Fibroblast of villous mesenchyme (primary cell): ENCODE measurements around the gene ARHGAP12. TPM values are rescaled to one million over a fixed set of nuclear protein-coding genes. Genes with fewer than 3 reads are reported as not detected.
A peak's percentile ranks its signal among the peaks of the same experiment; 100 is the strongest.

Experiments
- DNase-seq: peaks from one replicate; pipeline ENCODE4 v3.0.0-alpha.2; 2010; ENCODE audit warnings: low read depth
- H3K4me3 ChIP-seq: 2 replicates; pipeline ENCODE4 v1.5.1; 2011; ENCODE audit warnings: low read depth, mild to moderate bottlenecking, low read length
- total RNA-seq: library from RNA; depleted of rRNA; stranded (reverse); fragments of >200 nt; gene quantifications from 2 replicates; pipeline ENCODE4 v1.2.3, GENCODE V29; 2012
- TF ChIP-seq, protein P1 (sequence below): IDR thresholded peaks from 2 replicates; pipeline ENCODE4 v1.5.1; 2012; ENCODE audit warnings: low read depth, mild to moderate bottlenecking, low read length; ENCODE audit not compliant: insufficient read depth

Gene ARHGAP12
- total RNA-seq, 1 donor = 57.0 TPM

DNA sequence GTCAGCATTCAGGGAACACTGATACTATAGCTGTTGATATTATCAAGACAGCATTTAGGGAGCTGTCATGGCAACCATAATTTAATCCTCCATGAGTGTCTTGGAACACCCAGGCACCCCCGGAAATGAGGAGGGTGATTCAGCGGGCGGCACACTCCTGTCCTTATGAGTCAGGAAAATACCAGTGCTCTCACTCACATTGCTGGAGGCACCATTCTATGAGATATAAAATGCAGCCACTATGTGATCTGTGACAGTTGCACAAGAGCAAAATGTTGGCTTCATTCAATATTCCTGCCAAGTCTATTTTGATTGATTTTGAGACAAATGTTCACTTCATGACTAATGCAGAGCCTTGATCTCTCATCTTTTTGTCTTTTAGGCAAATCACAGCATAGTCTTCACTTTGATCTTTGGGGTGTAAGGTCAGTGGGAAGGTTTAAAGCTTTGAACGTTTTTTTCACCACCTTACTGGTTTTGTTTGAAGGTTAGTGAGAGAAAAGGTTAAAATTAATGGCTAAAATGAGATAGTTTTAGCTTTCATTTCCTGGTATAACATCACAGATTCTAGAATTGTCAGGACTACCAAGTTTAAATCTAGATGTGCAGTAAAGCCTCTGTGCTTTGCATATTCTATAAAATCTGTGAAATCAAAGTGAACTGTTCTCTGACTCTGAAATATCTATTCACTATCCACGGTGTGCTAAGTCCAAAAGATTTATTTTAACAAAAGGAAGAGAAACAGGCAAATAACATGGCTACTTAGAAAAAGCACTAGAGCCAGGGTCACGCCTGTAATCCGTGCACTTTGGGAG is 12.4 kb upstream of the ARHGAP12 start:
- DNase-seq = peak; percentile 90
- no peak overlapping the region for H3K4me3 ChIP-seq
- TF ChIP-seq, protein P1, sequence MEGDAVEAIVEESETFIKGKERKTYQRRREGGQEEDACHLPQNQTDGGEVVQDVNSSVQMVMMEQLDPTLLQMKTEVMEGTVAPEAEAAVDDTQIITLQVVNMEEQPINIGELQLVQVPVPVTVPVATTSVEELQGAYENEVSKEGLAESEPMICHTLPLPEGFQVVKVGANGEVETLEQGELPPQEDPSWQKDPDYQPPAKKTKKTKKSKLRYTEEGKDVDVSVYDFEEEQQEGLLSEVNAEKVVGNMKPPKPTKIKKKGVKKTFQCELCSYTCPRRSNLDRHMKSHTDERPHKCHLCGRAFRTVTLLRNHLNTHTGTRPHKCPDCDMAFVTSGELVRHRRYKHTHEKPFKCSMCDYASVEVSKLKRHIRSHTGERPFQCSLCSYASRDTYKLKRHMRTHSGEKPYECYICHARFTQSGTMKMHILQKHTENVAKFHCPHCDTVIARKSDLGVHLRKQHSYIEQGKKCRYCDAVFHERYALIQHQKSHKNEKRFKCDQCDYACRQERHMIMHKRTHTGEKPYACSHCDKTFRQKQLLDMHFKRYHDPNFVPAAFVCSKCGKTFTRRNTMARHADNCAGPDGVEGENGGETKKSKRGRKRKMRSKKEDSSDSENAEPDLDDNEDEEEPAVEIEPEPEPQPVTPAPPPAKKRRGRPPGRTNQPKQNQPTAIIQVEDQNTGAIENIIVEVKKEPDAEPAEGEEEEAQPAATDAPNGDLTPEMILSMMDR = no peak

DNA sequence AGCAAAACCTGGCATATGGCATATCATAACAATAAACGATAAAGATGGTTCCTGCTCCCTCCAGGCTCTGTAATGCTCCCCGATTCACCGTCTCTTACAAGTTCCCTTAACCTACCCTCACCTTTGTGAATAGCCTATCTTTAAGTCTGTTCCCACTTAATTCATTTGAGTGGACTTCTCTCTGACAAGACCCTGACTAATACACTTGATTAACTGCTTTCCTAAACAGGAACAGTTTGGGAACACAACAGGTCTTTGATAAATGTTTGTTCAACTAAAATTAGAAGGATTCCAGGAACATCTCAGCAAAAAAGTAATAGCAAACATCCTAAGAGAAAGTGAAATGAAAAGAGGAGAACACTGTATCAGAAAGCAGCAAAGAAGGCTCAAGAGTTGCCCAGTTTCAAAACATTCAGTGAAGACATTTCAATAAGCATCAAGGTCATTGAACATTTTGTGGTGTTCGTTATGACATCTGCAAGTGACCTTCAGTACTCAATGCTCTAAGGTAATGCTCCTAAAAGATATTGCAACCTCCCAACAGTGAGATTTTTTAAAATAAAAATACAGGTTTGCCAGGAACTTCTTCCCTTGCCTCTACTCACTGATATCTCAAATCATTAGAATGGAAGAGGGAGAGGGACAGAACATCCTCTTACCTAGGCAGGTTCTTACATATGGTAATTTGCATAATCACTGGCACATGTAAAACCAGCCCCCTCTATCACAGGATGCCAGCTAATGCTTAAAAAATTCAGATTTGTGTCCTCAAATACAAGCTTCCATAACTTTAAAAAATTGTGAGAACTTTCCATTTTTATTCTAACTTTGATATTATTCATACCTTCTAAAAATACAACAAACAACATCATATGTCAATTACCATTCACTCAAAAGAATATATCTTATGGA is 11.4 kb upstream of the ARHGAP12 start:
- H3K4me3 ChIP-seq = no peak overlapping the region
- no peak for DNase-seq
- TF ChIP-seq, protein P1 = no peak

DNA sequence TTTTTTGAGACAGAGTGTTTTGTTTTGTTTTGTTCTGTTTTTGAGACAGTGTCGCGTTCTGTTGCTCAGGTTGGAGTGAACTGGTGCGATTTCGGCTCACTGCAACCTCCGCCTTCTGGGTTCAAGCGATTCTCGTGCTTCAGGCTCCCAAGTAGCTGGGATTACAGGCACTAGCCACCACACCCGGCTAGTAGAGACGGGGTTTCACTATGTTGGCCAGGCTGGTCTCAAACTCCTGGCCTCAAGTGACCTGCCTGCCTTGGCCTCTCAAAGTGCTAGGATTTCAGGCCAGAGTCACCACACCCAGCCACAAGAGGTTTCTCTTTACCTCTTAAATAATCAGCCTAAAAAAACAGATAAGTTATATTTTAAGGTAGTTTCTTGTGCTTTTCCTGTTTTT is 8.7 kb upstream of the ARHGAP12 start:
- DNase-seq = no peak
- TF ChIP-seq, protein P1 = no peak
- no peak overlapping the region for H3K4me3 ChIP-seq

DNA sequence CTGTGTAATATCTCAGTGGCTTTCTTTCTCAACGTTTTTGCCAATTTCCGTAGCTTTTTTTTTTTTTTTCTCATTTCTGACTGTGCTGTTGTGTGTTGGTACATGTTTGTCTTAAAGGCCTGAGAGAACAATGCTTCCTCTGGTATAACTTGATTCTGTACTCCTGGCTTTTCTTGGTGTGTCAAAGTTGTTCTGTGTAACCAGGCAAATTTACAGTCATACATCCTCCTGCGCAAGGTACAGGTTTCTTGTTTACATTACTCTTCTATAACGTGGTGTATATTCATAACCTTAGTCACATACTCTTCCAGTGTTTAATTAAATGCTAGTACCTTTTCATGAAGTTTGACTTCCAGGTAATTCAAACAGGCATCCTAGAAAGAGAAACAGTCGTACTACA is 8.3 kb upstream of the ARHGAP12 start:
- TF ChIP-seq, protein P1 = no peak
- no peak for DNase-seq
- no peak overlapping the region for H3K4me3 ChIP-seq

DNA sequence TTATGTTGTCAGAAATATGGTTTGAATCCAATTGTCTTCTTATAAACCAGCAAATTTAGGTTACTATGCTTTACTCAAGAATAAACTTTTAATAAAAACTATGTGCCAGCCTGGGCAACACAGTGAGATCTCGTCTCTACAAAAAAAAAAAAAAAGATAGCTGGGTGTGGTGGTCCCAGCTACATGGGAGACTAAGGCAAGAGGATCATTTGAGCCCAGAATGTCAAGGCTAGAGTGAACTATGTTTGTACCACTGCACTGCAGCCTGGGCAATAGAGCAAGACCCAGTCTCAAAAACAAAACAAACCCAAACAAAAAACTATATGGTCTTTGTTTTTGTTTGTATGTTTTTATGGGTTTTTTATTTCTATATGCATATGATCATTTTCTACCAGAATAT is 7.5 kb upstream of the ARHGAP12 start:
- no peak for DNase-seq
- H3K4me3 ChIP-seq = no peak overlapping the region
- TF ChIP-seq, protein P1 = no peak

DNA sequence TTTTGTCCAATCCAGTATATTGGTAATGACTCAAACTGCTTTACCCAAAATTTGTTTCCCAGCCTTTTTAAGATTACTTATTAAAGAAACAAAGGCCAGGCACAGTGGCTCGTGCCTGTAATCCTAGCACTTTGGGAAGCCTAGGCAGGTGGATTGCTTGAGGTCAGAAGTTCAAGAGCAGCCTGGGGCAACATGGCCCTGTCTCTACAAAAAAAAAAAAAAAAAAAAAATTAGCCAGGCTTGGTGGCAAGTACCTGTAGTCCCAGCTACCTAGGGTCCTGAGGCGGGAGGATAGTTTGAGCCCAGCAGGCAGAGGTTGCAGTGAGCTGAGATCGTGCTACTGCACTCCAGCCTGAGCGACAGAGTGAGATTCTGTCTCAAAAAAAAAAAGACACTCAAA is 7.0 kb upstream of the ARHGAP12 start:
- DNase-seq = no peak
- no peak overlapping the region for H3K4me3 ChIP-seq
- TF ChIP-seq, protein P1 = no peak
